ENCODE measurements around the gene RBM33.

DNA sequence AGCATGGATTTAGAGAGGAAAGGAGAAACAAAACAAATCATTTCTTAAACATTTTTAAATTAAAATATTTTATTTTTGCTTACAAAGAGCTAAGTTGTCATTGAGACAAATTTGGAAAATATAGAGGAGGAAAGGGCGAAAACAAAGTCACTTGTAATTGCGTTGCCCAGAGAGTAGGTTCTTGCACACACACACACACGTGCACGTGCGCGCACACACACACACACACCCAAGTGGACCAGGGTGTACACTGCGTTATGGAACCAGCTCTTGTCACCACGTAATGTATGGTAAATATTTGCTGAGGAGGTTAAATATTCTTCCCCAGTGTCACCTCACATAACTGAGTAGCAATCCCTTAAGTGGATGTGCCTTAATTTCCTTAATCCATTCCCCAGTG is 146.2 kb downstream of the RBM33 start:
- TF ChIP-seq, protein P1, sequence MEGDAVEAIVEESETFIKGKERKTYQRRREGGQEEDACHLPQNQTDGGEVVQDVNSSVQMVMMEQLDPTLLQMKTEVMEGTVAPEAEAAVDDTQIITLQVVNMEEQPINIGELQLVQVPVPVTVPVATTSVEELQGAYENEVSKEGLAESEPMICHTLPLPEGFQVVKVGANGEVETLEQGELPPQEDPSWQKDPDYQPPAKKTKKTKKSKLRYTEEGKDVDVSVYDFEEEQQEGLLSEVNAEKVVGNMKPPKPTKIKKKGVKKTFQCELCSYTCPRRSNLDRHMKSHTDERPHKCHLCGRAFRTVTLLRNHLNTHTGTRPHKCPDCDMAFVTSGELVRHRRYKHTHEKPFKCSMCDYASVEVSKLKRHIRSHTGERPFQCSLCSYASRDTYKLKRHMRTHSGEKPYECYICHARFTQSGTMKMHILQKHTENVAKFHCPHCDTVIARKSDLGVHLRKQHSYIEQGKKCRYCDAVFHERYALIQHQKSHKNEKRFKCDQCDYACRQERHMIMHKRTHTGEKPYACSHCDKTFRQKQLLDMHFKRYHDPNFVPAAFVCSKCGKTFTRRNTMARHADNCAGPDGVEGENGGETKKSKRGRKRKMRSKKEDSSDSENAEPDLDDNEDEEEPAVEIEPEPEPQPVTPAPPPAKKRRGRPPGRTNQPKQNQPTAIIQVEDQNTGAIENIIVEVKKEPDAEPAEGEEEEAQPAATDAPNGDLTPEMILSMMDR (tag by site-specific recombination; IDR thresholded peaks at IDR 0.05), result no peak
- TF ChIP-seq, protein P2, sequence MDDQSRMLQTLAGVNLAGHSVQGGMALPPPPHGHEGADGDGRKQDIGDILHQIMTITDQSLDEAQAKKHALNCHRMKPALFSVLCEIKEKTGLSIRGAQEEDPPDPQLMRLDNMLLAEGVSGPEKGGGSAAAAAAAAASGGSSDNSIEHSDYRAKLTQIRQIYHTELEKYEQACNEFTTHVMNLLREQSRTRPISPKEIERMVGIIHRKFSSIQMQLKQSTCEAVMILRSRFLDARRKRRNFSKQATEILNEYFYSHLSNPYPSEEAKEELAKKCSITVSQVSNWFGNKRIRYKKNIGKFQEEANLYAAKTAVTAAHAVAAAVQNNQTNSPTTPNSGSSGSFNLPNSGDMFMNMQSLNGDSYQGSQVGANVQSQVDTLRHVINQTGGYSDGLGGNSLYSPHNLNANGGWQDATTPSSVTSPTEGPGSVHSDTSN (CRISPR knock-in tag; IDR thresholded peaks at IDR 0.05), result no peak
- TF ChIP-seq ZNF114 (tag by site-specific recombination; IDR thresholded peaks at IDR 0.05), result no peak
- TF ChIP-seq YY2 (tag by site-specific recombination; IDR thresholded peaks at IDR 0.05), result no peak
- no peak for TF ChIP-seq ZNF449 (tag by site-specific recombination; IDR thresholded peaks at IDR 0.05)
- no peak for TF ChIP-seq ZNF280C (tag by site-specific recombination; IDR thresholded peaks at IDR 0.05)
- no peak for TF ChIP-seq SP3 (tag by site-specific recombination; IDR thresholded peaks at IDR 0.05)
- no peak for TF ChIP-seq FEZF1 (tag by site-specific recombination; IDR thresholded peaks at IDR 0.05)
- TF ChIP-seq, protein P3, sequence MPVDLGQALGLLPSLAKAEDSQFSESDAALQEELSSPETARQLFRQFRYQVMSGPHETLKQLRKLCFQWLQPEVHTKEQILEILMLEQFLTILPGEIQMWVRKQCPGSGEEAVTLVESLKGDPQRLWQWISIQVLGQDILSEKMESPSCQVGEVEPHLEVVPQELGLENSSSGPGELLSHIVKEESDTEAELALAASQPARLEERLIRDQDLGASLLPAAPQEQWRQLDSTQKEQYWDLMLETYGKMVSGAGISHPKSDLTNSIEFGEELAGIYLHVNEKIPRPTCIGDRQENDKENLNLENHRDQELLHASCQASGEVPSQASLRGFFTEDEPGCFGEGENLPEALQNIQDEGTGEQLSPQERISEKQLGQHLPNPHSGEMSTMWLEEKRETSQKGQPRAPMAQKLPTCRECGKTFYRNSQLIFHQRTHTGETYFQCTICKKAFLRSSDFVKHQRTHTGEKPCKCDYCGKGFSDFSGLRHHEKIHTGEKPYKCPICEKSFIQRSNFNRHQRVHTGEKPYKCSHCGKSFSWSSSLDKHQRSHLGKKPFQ (tag by site-specific recombination; IDR thresholded peaks at IDR 0.05), result no peak
- TF ChIP-seq, protein P4, sequence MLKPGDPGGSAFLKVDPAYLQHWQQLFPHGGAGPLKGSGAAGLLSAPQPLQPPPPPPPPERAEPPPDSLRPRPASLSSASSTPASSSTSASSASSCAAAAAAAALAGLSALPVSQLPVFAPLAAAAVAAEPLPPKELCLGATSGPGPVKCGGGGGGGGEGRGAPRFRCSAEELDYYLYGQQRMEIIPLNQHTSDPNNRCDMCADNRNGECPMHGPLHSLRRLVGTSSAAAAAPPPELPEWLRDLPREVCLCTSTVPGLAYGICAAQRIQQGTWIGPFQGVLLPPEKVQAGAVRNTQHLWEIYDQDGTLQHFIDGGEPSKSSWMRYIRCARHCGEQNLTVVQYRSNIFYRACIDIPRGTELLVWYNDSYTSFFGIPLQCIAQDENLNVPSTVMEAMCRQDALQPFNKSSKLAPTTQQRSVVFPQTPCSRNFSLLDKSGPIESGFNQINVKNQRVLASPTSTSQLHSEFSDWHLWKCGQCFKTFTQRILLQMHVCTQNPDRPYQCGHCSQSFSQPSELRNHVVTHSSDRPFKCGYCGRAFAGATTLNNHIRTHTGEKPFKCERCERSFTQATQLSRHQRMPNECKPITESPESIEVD (tag by site-specific recombination; IDR thresholded peaks at IDR 0.05), result no peak
- no peak for TF ChIP-seq ZNF302 (tag by site-specific recombination; IDR thresholded peaks at IDR 0.05; ENCODE audit: low read depth)
